Breast epithelium (tissue), 4 donors: ENCODE measurements around the gene PAIP2. TPM values are rescaled to one million over a fixed set of nuclear protein-coding genes. Genes with fewer than 3 reads are reported as not detected.

Experiments
- DNase-seq, 2 donors: peaks; one replicate each; pipeline ENCODE4 v3.0.0-alpha.2; 2019; ENCODE audit warnings: low spot score in 2 of 2
- H3K27ac ChIP-seq, 2 donors: fragments of 200-600 bp; sonication (generic) in 1 of 2; one replicate each; pipeline ENCODE4 v1.5.1; 2016 to 2019; ENCODE audit warnings: mild to moderate bottlenecking in 1 of 2
- H3K27me3 ChIP-seq, 2 donors: fragments of 200-600 bp; sonication (generic) in 1 of 2; one replicate each; pipeline versions ENCODE4 v1.5.1 to v1.6.0; 2017 to 2019; ENCODE audit warnings: control low read depth in 1 of 2, mild to moderate bottlenecking in 1 of 2
- H3K36me3 ChIP-seq: fragments of 200-600 bp; one replicate; pipeline ENCODE4 v1.5.1; 2019
- H3K4me1 ChIP-seq, 2 donors: fragments of 200-600 bp; sonication (generic); one replicate each; pipeline ENCODE4 v1.5.1; 2016 to 2019; ENCODE audit warnings: control low read depth in 1 of 2
- H3K4me3 ChIP-seq, 3 donors: fragments of 200-600 bp; sonication (generic); 1 replicate in 2 of 3; 2 replicates in 1 of 3; pipeline ENCODE4 v1.5.1; 2016 to 2019; ENCODE audit warnings: mild to moderate bottlenecking in 3 of 3, moderate library complexity in 2 of 3
- H3K9me3 ChIP-seq, 2 donors: fragments of 200-600 bp; sonication (generic) in 1 of 2; one replicate each; pipeline ENCODE4 v1.5.1; 2016 to 2019; ENCODE audit warnings: control low read depth in 1 of 2
- POLR2A ChIP-seq: fragments of 450-650 bp; IDR thresholded peaks from one replicate; pipeline ENCODE4 v1.6.1; 2016; ENCODE audit warnings: antibody characterized with exemption, mild to moderate bottlenecking, moderate library complexity
- POLR2AphosphoS5 ChIP-seq, 3 donors: sonication (generic); formaldehyde crosslinking; IDR thresholded peaks; one replicate each; pipeline ENCODE4 v1.6.1; 2017; ENCODE audit warnings: antibody characterized with exemption in 3 of 3
- intact Hi-C: fragments of 100-400 bp; cut with DNase I; formaldehyde crosslinking; loops from one replicate; pipeline ENCODE4 v1.15.1; 2023; ENCODE audit warnings: low total_unique reads
- total RNA-seq, 3 donors: library from RNA; depleted of rRNA; stranded (reverse); fragments of >200 nt; gene quantifications; one replicate each; pipeline ENCODE4 v1.1.0, GENCODE V29; 2016
- TF ChIP-seq, protein P1 (sequence below), 3 donors: fragments of 450-650 bp; IDR thresholded peaks; one replicate each; pipeline ENCODE4 v1.5.1; 2016 to 2017; ENCODE audit warnings: antibody characterized with exemption in 3 of 3, mild to moderate bottlenecking in 3 of 3, moderate library complexity in 3 of 3

Gene PAIP2
- total RNA-seq, 3 donors from 2014 or later = 86.3 to 95.4 (median 95.0) TPM

DNA sequence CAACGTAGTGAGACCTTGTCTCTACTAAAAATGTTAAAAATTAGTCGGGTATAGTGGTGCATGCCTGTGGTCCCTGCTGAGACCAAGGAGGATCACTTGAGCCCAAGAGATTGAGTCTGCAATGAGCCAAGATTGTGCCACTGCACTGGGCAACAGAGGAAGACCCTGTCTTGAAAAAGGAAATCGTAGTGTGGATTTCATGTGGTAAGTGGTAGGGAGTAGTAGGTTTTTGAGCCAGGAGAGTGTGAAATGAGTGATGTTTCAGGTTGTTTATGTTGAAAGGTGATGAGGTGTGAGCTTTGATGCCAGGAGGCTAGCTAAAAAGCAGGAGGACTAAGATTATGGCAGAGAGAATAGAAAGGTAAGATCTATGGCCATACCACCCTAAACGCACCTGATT is 42.2 kb upstream of the PAIP2 start:
- no peaks in the 10 kb centered on the region for H3K36me3 ChIP-seq
- H3K27me3 ChIP-seq = no peaks in the 10 kb centered on the region
- H3K4me1 ChIP-seq = peaks cover 0 to 23% of the 10 kb centered on the region in 2 donors
- intact Hi-C loops = loop anchor here (10.0 kb wide), 1 partner anchor 95 kb away; the partner anchor contains the start of gene PROB1
- DNase-seq = no peak
- no peaks in the 10 kb centered on the region for H3K9me3 ChIP-seq
- peak overlapping the region in 1 of 3 donors; percentile 10 for H3K4me3 ChIP-seq
- H3K27ac ChIP-seq = peak overlapping the region in 1 of 2 donors; percentile 21
- no peak for TF ChIP-seq POLR2AphosphoS5 (IDR thresholded peaks at IDR 0.05)
- TF ChIP-seq, protein P1, sequence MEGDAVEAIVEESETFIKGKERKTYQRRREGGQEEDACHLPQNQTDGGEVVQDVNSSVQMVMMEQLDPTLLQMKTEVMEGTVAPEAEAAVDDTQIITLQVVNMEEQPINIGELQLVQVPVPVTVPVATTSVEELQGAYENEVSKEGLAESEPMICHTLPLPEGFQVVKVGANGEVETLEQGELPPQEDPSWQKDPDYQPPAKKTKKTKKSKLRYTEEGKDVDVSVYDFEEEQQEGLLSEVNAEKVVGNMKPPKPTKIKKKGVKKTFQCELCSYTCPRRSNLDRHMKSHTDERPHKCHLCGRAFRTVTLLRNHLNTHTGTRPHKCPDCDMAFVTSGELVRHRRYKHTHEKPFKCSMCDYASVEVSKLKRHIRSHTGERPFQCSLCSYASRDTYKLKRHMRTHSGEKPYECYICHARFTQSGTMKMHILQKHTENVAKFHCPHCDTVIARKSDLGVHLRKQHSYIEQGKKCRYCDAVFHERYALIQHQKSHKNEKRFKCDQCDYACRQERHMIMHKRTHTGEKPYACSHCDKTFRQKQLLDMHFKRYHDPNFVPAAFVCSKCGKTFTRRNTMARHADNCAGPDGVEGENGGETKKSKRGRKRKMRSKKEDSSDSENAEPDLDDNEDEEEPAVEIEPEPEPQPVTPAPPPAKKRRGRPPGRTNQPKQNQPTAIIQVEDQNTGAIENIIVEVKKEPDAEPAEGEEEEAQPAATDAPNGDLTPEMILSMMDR (IDR thresholded peaks at IDR 0.05) = no peak
- no peak for TF ChIP-seq POLR2A

DNA sequence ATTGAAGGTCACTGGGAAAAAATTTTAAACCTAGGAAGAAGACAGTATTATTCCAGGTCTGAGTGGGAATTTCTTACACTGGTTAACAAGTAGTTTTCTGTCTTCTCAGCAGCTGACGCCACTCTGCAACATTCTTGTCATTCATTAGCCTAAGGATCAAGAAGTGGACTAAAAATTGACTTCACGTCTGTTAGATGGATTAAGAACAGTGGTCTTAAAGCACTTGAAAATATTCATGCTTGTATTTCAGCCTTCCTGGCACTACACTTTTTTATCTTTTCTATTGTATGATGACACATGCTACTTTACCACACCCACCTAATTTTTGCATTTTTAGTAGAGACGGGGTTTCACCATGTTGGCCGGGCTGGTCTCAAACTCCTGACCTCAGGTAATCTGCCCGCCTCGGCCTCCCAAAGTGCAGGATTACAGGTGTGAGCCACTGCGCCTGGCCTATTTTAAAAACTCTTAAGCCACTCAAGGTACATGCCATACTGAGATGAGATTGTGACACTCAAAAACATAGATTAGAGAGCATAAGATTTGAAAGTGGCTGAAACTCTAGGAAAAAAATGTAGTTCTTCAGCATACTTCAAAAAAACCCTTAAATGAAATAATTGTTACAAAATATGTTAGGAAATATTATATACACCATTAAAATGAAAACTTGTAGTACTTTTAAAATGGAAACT is 39.7 kb upstream of the PAIP2 start:
- no peak for DNase-seq
- Histone ChIP-seq H3K4me1 (peaks cover 0 to 30% of the 10 kb centered on the region in 2 donors), H3K36me3 (no peaks in the 10 kb centered on the region), H3K27ac (no peak overlapping the region), H3K4me3 (no peak overlapping the region), H3K9me3 (no peaks in the 10 kb centered on the region), H3K27me3 (no peaks in the 10 kb centered on the region)
- intact Hi-C loops = no loop called here
- TF ChIP-seq POLR2A (no peak), POLR2AphosphoS5 (IDR thresholded peaks at IDR 0.05) (no peak)
- TF ChIP-seq, protein P1 (IDR thresholded peaks at IDR 0.05) = no peak

DNA sequence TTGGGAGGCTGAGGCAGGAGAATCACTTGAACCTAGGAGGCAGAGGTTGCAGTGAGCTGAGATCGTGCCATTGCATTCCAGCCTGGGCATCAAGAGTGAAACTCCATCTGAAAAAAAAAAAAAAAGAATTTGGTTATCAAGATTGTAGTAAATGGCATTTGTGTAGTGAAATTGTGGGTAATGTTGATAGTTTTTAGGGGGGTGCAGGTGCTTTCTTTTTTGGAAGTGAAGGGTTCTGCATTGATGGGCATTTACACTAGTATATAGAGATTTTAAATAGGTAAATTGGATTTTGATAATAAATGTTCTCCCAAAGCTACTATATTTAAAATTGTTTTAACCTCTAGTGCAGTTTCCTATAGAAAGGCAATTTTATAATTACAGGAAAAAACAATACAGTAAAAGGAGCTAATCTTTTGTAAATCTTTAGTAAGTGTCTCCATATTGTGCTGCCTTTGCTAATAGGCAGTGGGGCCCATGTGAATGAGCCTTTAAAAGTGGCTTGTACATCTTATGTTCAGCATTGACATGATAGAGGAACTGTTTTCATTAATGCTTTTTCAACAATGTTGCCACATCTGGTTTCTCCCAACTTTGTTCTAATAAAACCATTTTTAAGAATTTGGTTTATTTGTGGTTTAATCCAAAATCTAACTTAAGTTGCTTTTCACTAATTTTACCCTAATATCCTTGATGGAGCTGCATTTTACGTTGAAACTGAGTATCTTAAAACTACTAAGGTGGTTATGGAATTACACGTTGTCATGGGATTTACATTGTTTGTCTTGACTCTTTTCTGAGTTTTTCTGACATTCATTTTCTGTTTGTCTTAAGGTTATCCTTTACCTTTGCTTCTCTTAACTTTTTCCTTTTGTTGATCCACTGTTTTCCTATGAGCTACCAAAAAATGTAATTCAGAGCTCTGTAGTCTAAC is 37.0 kb upstream of the PAIP2 start:
- H3K4me3 ChIP-seq = no peak overlapping the region
- H3K4me1 ChIP-seq = peaks cover 0 to 13% of the 10 kb centered on the region in 2 donors
- no peaks in the 10 kb centered on the region for H3K36me3 ChIP-seq
- intact Hi-C loops = no loop called here
- TF ChIP-seq, protein P1 (IDR thresholded peaks at IDR 0.05) = no peak
- TF ChIP-seq POLR2A (no peak), POLR2AphosphoS5 (IDR thresholded peaks at IDR 0.05) (no peak)
- no peak for DNase-seq
- H3K27me3 ChIP-seq = no peaks in the 10 kb centered on the region
- no peaks in the 10 kb centered on the region for H3K9me3 ChIP-seq
- H3K27ac ChIP-seq = no peak overlapping the region

DNA sequence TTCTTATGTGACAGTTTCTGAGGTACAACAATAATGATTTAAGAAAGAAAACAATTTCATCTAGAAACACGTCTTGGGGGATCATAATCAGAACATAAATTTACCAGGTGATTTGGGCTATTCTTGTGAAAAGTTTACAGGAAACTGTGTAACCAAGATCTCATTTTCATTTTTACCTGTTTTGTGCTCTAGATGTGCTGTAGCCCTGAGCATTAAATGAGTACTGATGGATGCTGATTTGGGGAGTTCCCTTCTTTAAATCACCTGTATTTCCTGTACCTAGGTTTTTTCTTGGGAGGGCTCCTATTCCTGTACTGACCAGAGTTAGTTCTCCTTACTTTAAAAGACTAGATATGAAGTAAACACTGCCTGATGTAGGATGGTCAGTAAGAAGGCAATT is 35.5 kb upstream of the PAIP2 start:
- H3K27ac ChIP-seq = no peak overlapping the region

More for the DNA sequence above, 35.5 kb upstream of the PAIP2 start:
- Histone ChIP-seq H3K4me3 (no peak overlapping the region), H3K27me3 (no peaks in the 10 kb centered on the region), H3K4me1 (peaks cover 0 to 13% of the 10 kb centered on the region in 2 donors), H3K36me3 (no peaks in the 10 kb centered on the region), H3K9me3 (no peaks in the 10 kb centered on the region)
- intact Hi-C loops = no loop called here
- TF ChIP-seq, protein P1 (IDR thresholded peaks at IDR 0.05) = no peak
- no peak for TF ChIP-seq POLR2AphosphoS5 (IDR thresholded peaks at IDR 0.05)
- no peak for TF ChIP-seq POLR2A
- DNase-seq = no peak
